ENCODE measurements around the gene ECHDC3.

- TF ChIP-seq CTCF (IDR thresholded peaks at IDR 0.05; ENCODE audit: low read depth, low read length) (no peak), EZH2phosphoT487 (IDR thresholded peaks at IDR 0.05; ENCODE audit: low read depth) (no peak)
Observed at GRCh38 chr10:11754173-11754572, 12.0 kb downstream of the ECHDC3 start.

Data from OCI-LY3 (cell line).